Esophagus squamous epithelium (tissue), 4 donors: Measurements from ENCODE around the gene MYPOP.

Experiments
- CTCF ChIP-seq, 6 experiments: fragments of 450-650 bp in 4 of 6; fragments of 200-600 bp in 2 of 6; sonication (generic) in 2 of 6; IDR thresholded peaks; one replicate each; pipeline ENCODE4 v1.5.1; 2016 to 2019; ENCODE audit warnings: antibody characterized with exemption in 6 of 6, mild to moderate bottlenecking in 4 of 6, moderate library complexity in 4 of 6
- POLR2A ChIP-seq, 4 donors: fragments of 450-650 bp; IDR thresholded peaks; one replicate each; pipeline ENCODE4 v1.6.1; 2017; ENCODE audit warnings: antibody characterized with exemption in 4 of 4, mild to moderate bottlenecking in 4 of 4, moderate library complexity in 3 of 4

- TF ChIP-seq CTCF (IDR thresholded peaks at IDR 0.05) (no peak), POLR2A (IDR thresholded peaks at IDR 0.05) (no peak)
These were observed 49.4 kb downstream of the MYPOP start for GRCh38 chr19:45852983-45853382.
